SIG-M5 treated with dmso at 0.1 percent for 504 hours (cell line): ENCODE data around the gene ESPNL.

Experiments used
- DNase-seq: peaks from one replicate; lab custom pipeline; 2025; ENCODE audit not compliant: unreplicated experiment; lab: John Stamatoyannopoulos, UW

The ESPNL gene

DNA sequence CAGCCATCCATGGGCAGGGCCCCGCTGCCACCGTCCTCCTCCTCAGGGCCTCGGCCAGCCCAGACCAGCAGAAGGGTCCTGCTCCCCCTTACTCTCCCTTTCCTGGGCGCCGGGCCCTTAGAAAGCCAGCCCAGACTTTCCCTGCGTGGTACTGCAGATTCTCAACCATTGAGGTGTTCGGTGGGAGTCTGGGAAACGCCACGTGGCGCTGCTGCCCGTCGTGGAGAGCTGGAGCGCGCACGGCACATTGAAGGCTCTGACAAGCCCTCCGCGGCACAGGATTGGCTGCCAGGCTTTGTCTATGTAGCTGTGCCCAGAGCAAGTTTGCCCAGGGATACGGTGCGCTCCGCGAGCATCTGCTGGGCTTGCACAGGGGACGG is 27.9 kb downstream of the ESPNL start:
- no peak for DNase-seq

DNA sequence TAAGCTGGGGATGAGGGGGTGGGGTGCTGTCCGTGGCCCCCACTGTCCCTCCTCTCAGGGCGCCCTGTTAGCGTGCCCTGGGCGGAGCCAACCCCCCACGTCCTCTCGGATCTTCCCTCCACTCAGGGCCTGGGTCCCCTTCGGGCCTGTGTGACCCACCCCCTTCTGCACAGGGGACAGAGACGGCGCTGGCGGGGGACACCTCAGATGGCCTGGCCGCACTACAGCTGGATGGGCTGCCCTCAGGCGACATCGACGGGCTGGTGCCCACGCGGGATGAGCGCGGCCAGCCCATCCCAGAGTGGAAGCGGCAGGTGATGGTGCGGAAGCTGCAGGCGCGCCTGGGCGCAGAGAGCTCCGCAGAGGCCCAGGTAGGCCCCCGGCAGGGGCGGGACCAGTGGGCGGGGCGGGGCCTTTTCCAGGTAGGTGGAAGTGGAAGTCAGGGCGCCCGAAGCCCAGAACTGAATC is 28.4 kb downstream of the ESPNL start:
- no peak for DNase-seq

DNA sequence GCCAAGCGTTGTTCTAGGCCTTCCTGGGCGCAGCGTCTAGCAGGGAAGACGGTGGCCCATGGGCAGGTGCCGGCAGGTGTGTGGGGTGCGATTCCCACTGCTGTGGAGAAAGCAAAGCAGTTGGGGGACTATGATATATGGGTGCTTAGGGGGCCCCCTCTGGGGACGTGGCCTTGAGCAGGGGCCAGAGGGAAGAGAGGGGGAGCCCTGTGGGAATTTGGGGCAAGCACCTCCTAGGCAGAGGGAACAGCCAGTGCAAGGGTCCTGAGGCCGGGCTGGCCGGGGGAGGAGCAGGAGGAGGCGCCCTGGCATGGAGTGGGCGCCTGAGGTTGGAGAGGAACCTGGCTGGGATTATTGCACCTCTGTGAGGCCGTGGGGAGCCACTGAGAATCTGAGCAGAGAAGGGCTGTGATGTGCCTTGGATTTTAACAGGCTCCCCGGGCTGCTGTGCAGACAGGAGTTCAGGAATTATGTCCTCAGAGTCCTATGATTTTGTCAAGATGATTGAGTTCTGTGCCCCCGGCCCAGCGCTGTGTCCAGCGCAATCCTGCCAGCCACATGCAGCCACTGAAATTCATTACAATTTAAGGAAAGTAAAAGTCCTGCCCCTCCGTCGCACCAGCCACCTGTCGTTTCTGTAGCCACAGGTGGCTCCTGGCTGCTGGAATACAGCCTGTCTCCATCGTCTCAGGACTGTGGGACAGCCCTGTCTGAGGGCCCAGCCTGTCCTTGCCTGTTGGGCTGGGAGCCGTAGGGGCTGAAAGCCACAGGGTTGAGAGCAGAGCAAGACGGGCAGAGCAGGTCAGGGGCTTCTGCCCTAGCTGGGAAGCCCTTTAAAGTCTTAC is 29.2 kb downstream of the ESPNL start:
- no peak for DNase-seq

DNA sequence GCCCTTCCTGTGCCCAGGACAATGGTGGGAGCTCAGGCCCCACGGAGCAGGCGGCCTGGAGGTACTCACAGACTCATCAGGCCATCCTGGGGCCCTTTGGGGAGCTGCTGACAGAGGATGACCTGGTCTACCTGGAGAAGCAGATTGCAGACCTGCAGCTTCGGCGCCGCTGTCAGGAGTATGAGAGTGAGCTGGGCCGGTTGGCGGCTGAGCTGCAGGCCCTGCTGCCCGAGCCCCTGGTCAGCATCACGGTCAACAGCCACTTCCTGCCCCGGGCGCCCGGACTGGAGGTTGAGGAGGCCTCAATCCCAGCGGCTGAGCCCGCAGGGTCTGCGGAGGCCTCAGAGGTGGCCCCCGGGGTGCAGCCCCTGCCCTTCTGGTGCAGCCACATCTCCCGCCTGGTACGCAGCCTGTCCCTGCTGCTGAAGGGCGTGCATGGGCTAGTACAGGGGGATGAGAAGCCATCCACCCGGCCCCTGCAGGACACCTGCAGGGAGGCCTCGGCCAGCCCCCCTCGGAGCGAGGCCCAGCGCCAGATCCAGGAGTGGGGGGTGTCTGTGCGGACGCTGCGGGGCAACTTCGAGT is 30.1 kb downstream of the ESPNL start:
- DNase-seq: no peak

DNA sequence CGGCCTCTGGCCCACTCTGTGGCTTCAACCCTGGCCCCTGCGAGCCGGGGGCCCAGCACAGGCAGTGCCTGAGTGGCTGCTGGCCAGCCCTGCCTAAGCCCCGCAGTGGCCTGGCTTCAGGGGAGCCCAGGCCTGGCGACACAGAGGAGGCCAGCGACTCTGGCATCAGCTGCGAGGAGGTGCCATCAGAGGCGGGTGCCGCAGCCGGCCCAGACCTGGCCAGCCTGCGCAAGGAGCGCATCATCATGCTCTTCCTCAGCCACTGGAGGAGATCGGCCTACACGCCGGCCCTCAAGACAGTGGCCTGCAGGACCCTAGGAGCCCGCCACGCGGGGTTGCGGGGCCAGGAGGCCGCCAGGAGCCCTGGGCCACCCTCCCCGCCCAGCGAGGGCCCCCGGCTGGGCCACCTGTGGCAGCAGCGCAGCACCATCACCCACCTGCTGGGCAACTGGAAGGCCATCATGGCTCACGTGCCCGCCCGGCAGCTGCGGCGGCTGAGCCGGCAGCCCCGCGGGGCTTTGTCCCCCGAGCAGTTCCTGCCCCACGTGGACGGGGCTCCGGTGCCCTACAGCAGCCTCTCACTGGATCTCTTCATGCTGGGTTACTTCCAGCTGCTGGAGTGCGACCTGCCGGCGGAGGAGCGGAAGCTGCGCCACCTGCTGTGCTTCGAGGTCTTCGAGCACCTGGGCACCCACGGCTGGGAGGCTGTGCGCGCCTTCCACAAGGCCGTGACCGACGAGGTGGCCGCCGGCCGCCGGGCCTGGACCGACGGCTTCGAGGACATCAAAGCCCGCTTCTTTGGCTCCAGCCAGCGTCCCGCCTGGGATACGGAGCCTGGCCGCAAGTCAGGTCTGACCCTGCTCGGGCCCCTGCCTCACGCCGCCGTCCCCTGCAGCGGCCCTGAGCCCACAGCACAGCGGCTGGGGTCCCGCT is 30.8 kb downstream of the ESPNL start:
- no peak for DNase-seq

DNA sequence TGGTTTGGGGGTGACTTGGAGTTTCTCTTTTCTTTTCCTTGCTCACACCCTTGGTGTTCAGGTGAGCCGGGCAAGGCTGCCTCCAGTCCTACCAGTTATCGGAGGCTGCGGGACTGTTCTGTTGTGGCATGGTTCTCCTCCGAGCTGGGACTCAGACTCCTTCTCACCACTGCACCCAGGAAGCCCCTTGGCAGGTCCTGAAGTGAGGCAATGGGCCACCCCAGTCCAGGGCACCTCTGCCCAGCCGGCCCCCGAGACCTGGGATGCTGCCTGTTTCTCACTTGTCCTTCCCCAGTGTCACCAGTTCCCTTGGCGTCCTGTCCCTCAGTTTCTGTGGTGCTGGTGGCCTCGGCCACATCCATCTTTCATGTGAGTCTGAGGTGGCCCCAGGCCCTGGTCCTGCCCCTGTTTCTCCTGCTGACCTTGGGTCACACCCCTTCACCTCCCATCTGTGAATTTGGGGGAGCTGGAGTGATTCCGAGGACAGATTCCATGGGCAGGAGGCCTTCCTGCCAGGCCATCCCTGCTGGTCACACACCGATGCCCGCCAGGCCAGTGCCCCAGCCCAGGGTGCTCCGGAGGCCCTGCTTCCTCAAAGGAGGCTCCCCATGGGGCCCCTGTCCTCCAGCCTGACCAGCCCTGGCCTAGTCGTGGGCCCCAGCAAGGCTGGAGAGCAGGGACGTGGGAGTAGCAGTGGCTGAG is 31.8 kb downstream of the ESPNL start:
- no peak for DNase-seq

DNA sequence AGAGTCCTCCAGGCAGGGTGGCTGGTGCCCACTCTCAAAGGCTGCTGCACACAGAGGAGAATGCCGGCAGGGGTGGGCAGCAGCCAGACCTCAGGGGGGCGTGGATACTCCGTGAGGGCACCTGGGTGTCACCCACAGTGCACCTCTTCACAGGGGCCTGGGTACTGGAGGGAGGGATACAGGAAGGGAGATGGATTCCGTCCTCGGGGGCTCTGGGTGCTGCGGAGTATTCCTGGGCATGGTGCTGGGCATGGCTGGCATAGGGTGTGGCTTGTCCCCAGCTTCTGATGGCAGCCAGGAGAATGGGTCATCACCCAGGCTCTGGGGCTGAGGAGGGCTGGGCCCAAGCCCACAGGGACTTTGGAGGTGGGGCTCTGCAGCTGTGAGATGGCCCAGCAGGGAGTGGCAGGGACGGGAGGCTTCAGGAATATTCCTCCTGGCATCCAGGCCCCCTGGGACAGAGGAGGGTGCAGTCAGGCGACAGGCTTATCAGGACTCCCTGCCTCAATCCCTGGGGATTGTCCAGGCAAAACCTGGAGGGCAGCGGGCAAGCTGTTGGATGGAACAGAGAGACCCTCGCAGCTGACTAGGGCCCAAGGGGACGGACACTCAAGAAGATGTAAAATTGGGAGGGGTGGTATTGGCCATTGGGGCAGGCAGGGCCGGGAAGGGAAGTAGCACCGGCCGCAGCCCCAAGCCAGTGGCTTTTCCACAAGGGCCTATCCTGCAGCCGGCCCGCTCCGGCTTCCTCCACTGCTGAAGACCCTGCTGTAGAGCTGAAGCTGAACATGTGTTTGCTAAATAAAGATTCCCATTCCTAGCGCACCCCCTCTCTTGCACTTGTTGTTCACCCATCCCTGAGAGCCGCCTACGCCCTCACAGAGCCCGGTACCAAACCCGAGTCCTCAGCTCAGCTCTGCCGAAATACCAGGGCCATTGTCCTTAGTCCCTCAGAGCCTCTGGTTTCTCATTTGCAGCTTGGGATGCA is 32.6 kb downstream of the ESPNL start:
- no peak for DNase-seq

DNA sequence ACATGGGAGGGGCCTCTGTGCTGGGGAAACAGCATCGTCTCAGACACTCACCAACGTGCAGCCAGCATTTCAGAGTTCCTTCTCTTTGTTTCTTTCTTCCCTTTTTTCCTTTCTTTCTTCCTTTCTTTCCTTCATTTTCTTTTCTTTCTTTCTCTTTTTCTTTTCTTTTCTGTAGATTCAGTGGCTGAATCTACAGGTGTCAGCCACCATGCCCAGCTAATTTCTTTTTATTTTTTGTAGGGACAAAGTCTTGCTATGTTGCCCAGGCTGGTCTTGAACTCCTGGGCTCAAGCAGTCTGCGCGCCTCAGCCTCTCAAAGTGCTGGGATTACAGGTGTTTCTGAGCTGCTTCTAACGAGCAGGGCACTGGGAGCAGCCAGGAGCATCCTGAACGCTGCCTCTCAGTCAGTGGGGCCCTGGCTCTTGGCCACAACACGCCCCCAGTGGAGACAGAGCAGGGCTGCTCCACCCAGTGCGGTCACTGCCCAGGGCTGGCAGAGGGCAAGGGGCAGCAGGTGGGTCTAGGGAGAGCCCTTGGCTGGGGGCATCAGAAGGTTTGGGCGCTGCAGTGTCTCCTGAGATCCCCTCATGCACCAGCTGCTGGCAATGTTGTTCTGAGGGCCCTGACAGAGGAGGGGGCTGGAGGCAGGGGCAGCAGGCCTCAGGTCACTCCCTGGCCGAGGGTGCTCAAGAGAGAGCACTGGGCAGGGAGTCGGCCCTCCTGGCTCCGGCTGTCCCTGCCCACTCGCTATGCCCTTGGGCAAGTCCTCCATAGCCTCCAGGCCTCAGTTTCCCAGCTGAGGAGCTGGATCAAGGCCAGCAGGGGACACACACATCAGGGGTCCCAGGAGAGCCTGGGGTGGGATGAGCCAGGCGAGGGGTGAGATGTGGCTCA is 33.6 kb downstream of the ESPNL start:
- DNase-seq: no peak

DNA sequence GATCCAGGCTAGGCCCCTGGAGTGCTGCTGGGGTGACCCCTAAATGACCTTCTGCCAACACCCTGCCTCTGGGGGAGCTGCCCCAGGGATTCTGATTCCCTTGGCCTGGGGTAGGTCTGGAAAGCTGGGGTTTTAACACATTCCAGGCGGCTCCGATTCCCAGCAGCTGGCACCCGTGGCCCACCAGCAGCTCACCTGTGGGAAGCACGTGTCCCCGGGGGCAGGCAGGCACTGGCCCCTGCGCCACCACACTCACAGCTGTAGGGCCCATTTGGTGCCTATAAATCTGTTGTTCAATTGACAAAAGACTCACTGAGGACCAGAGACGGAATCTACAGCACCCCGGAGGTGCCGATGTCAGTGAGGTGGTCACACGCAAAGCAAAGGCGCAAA is 34.2 kb downstream of the ESPNL start:
- no peak for DNase-seq

DNA sequence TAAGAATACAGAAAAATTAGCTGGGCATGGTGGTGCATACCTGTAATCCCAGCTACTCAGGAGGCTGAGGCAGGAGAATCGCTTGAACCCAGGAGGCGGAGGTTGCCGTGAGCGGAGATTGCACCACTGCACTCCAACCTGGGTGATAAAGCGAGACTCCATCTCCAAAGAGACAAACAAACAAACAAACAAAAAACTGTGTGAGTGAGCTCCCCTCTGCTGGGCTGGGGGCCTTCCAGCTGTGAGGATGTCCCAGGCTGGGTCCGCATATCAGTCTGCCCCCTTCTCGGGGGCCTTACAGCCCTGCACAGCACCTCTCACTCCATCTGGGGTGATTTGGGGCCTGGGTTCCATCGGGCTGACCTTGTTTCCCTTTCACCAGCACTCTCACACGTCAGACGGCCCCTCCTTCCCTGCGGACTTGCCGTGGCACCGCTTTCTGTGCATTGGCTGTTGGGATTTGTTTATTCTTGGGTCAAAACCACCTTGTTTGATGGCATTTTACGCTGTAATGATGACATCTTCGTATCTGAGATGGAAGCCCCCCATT is 35.5 kb downstream of the ESPNL start:
- DNase-seq: no peak

DNA sequence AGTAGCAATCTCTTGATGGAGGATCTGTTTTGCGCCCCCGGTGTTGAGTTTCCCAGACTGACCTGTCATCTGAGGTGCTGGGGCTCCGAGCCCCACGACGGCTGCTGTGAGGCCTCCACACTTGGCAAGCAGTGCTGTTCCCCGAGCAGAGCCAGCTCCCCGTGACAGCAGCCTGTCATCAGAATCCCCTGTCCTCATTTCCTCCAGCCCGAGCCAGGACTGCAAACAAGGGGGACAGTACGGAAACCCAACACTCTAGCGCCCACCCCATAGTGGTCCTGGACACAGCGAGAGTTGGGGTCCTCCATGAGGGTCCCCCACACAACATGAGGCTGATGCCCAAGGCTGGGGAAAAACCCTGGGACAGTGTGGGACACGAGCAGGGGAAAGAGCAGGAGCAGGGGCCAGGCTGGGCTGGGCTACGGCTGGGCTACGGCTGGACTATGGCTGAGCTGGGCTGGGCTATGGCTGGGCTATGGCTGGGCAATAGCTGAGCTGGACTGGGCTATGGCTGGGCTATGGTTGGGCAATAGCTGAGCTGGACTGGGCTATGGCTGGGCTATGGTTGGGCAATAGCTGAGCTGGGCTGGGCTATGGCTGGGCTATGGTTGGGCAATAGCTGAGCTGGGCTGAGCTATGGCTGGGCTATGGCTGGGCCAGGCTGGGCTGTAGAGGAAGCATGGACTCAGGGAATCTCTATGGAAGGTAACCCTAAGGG is 36.8 kb downstream of the ESPNL start:
- DNase-seq: no peak

DNA sequence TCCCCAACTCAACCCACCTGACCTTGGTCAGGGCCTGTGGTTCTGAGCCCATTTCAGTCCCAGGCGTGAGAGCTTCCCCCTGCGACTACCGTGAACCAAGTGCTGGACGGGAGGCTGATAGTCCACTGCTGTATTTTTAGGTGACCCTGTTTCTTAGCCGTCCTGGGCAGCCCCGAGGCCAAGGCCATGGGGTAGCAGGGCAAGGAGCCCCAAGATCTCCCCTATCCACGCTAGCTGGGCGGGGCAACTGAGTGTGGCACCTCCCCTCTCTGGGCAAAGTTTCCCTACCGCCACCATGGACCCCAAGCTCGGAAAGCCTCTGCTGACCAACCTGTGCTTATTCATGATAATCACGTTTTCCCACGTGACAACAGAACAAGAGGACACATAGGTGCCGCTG is 37.7 kb downstream of the ESPNL start:
- no peak for DNase-seq

DNA sequence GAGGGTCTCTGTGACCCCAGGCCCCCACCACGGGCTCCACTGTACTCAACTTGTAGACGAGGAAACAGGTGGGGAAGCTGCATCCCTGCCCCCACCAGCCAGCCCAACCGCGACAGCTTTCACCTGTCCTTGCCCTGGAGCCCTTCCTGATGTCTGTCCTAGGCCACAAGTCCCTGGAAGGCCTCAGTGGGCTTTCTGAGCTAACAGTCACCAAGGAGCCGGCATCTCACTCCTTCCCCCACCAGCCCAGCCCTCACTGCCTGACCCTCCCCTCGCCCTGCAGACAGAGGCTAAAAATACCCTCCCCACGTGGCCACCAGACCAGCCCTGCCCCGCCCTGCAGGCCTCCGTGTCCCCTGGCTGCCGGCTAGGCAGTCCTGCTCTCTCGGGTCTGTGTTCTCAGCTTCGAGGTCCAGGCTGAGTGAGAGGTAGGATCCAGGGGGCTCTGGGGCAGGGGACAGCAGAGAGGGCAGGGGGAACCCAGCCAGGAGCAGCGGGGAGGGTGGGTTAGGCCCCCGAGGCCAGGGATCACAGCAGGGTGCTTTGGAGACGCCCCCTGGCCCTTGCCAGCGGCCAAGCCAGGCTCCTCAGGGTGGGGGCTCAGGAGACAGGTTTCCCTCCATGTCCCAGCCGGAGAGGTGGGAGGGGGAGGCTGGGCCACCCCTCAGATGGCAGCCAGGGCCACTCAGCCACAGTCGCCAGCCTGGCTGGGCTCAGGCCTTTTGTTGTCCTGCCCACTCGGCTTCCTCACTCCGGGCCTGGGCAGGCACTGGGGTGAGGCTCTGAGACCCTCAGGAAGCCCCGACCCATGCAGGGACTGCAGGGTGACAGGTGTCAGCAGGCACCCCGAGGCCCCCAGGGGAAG is 38.4 kb downstream of the ESPNL start, which contains the start of gene KLHL30:
TSS of gene KLHL30 (plus strand) at position 338 of the 865 bp plus-strand sequence. CDS start 2,087 bp downstream, outside the sequence.
- DNase-seq: no peak

DNA sequence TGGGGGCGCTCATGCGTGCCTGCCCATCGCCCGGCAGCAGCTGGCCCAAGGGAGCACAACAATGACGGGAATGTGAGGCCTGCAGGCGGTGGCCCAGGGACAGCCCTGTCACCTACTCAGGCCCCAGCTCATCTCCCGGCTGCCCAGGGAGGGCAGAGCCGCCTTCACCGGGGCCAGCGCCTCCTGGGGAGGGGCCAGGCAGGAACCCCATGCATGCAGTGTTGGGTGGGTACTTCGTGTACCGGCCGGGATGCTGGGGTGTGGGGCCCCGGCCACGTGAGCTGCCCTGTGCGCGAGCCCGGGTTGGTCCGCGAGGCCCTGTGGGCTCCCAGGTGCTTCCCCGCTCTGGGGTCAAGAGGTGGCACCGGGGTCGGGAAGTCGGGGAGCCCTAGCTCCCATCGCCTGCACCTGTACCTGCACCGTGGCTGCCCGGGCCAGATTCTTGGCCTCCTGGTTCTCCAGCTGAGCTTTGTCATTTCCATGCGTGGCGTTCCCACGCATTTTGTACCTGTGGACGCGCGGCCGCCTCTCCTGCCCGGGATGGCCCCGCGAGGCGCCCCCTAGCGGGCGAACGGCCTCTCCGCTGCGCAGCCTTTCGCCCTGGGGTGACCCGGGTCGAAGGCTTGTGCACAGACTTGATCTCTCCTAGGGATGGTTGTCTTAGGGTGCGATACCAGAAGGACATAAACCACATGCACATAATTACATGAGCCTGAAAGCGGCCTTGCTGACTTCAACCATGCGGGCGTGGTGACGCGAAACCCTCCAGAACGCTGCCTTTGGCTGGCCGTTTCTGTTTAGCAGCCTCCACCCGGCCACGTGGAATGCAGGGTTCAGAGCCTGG is 39.3 kb downstream of the ESPNL start:
- DNase-seq: no peak

DNA sequence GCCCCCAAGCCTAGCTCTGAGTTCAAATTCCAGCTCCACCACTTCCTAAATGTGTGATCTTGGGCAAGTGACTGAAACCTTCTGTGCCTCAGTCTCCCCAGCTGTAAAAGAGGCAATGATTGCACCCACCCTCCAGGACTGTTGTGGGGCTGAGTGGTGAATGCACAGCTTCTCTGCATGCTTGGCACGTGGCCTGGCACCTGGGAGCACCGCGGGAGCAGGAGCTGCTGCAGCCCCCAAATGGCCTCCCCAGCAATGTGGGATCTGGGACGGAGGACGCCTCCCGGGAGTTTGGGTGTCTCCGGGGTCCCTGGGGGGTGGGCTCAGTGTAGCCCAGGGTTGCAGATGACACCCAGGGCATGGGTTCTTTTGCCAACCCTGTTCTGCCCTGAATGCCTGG is 39.9 kb downstream of the ESPNL start:
- DNase-seq: no peak
